HepG2 (cell line): Measurements from ENCODE around the gene CDT1. TPM values are rescaled to one million over a fixed set of nuclear protein-coding genes. Genes with fewer than 3 reads are reported as not detected.

Experiments
- FOXA3 ChIP-seq: IDR thresholded peaks from 2 replicates; pipeline ENCODE4 v1.6.1; 2016; ENCODE audit warnings: missing genetic modification reagents, missing compliant biosample characterization
- GMEB2 ChIP-seq: IDR thresholded peaks from 2 replicates; pipeline ENCODE4 v1.6.1; 2016; ENCODE audit warnings: missing biosample characterization, missing genetic modification reagents, low read depth
- JDP2 ChIP-seq: sonication (generic); formaldehyde crosslinking; IDR thresholded peaks from 2 replicates; pipeline ENCODE4 v1.8.1; 2022; ENCODE audit warnings: missing genetic modification reagents, borderline replicate concordance
- PRPF4 ChIP-seq: fragments of 200-400 bp; formaldehyde crosslinking; IDR thresholded peaks from 2 replicates; pipeline ENCODE4 v1.6.1; 2016; ENCODE audit warnings: low read length, low read depth; ENCODE audit not compliant: poor library complexity, severe bottlenecking
- RERE ChIP-seq: IDR thresholded peaks from 2 replicates; pipeline ENCODE4 v1.6.1; 2016; ENCODE audit warnings: low read depth, missing genetic modification reagents, missing compliant biosample characterization
- SP1 ChIP-seq, 2 experiments: fragments of 450-650 bp in 1 of 2; sonication (generic) in 1 of 2; formaldehyde crosslinking in 1 of 2; IDR thresholded peaks; 2 replicates each; pipeline versions ENCODE4 v1.4.0 to v1.6.1; 2016 to 2020; ENCODE audit warnings: missing genetic modification reagents in 1 of 2
- ZNF574 ChIP-seq: sonication (generic); formaldehyde crosslinking; IDR thresholded peaks from 2 replicates; pipeline ENCODE4 v1.4.0; 2020; ENCODE audit warnings: missing genetic modification reagents
- ZNF646 ChIP-seq: sonication (generic); formaldehyde crosslinking; IDR thresholded peaks from 2 replicates; pipeline ENCODE4 v1.9.0; 2021; ENCODE audit warnings: mild to moderate bottlenecking, missing genetic modification reagents
- ZNF761 ChIP-seq: sonication (generic); formaldehyde crosslinking; conservative IDR thresholded peaks from 2 replicates; pipeline ENCODE4 v1.4.0; 2020; ENCODE audit warnings: mild to moderate bottlenecking, missing genetic modification reagents
- polyA plus RNA-seq, 8 experiments: library from polyadenylated mRNA; depleted of rRNA in 3 of 8; stranded (reverse) in 7 of 8; unstranded in 1 of 8; fragments of >200 nt; fragmentation: Illumina TruSeq in 4 of 8; extraction: Trizol in 4 of 8; gene quantifications; 2 replicates each; pipeline versions ENCODE4 v1.2.1 to v1.2.3, GENCODE V29; 2011 to 2016; ENCODE audit warnings: low read depth in 4 of 8, missing spikeins in 1 of 8, mixed read lengths in 1 of 8; ENCODE audit not compliant: insufficient read depth in 1 of 8
- total RNA-seq, 5 experiments: library from RNA; depleted of rRNA; stranded (reverse); fragments of >200 nt; fragmentation: Illumina TruSeq; extraction: Trizol; gene quantifications; 2 replicates each; pipeline ENCODE4 v1.2.3, GENCODE V29; 2016; ENCODE audit warnings: low read depth in 1 of 5
- TF ChIP-seq, protein P1 (sequence below): sonication (generic); formaldehyde crosslinking; IDR thresholded peaks from 2 replicates; pipeline ENCODE4 v1.8.0; 2022; ENCODE audit warnings: mild to moderate bottlenecking, missing genetic modification reagents

The CDT1 gene
- total and polyA plus RNA-seq, 2 of the 13 experiments (the other 11 are each of a cell fraction or from before 2014, with no cell fraction given): 23.1 to 23.8 TPM

GRCh38 chr16:88763502-88764053, 40.0 kb upstream of the CDT1 start (continued):
- TF ChIP-seq ZNF761 (CRISPR knock-in tag) (0 out of 2 replicates have a peak, but pooled peaks have one; percentile 22), RERE (0 out of 2 replicates have a peak, but pooled peaks have one; percentile 54), ZNF574 (peak; percentile 75), SP1 (IDR thresholded peaks at IDR 0.05) (no peak), SP1 (CRISPR knock-in tag; IDR thresholded peaks at IDR 0.05) (peak; percentile 96), FOXA3 (CRISPR knock-in tag) (peak; percentile 99), GMEB2 (CRISPR knock-in tag) (no peak; the same call in 1 of the 2 replicates), PRPF4 (no peak), ZNF646 (CRISPR knock-in tag) (no peak), JDP2 (CRISPR knock-in tag) (no peak)
- TF ChIP-seq, protein P1, sequence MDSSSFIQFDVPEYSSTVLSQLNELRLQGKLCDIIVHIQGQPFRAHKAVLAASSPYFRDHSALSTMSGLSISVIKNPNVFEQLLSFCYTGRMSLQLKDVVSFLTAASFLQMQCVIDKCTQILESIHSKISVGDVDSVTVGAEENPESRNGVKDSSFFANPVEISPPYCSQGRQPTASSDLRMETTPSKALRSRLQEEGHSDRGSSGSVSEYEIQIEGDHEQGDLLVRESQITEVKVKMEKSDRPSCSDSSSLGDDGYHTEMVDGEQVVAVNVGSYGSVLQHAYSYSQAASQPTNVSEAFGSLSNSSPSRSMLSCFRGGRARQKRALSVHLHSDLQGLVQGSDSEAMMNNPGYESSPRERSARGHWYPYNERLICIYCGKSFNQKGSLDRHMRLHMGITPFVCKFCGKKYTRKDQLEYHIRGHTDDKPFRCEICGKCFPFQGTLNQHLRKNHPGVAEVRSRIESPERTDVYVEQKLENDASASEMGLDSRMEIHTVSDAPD: 0 out of 2 replicates have a peak, but pooled peaks have one; percentile 23
